ENCODE measurements around the gene PIP4K2B. TPM values are rescaled to one million over a fixed set of nuclear protein-coding genes. Genes with fewer than 3 reads are reported as not detected.

The PIP4K2B gene
- total RNA-seq, 1 donor from 2014 or later = 68.5 TPM

DNA sequence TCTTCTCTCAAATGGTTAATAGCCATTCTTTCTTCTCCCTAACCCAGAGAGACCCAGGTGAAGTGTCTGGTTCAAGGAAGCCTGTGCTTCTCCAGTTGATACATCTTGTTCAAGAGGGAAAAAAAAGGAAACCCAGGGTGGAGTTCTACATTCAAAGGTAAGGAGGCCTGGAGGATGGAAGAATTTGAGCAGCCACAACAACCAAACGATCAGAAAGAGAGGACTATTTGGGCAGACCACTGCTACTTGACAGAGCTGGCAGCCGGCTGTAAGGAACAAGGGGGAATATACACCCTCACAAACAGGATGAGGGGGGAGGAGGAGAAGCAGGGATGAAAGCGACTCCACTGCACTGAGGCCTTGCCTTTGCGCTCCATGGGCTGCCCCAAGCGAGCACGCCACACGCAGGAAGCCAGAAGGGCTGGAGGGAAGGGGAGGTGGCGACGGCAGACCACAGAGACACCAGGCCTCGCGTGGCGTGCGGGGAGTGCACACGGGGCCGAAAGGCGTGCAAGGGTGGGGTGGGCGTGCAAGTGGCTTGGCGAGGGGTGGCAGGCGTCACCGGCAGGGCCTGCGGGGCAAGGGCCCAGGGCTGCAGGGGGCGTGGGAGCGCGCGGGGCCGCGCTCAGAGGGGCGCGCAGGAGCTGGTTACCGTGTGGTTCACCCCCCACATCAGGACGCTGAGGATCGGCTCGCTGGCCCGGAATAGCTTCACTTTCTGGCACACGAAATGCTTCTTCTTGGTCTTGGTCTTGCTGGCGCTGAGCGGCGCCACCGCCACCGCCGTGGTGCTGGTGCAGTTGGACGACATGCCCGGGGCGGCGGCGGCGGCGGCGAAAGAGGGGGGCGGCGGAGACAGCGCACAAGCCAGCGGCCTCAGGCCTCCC, 499 bp downstream of the PIP4K2B start:
- TF ChIP-seq POLR2AphosphoS5 (IDR thresholded peaks at IDR 0.05; ENCODE audit: insufficient read depth in 1 of 2, low read depth in 1 of 2) (no peak), POLR2A (IDR thresholded peaks at IDR 0.05) (no peak)
- TF ChIP-seq, protein P1, sequence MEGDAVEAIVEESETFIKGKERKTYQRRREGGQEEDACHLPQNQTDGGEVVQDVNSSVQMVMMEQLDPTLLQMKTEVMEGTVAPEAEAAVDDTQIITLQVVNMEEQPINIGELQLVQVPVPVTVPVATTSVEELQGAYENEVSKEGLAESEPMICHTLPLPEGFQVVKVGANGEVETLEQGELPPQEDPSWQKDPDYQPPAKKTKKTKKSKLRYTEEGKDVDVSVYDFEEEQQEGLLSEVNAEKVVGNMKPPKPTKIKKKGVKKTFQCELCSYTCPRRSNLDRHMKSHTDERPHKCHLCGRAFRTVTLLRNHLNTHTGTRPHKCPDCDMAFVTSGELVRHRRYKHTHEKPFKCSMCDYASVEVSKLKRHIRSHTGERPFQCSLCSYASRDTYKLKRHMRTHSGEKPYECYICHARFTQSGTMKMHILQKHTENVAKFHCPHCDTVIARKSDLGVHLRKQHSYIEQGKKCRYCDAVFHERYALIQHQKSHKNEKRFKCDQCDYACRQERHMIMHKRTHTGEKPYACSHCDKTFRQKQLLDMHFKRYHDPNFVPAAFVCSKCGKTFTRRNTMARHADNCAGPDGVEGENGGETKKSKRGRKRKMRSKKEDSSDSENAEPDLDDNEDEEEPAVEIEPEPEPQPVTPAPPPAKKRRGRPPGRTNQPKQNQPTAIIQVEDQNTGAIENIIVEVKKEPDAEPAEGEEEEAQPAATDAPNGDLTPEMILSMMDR (IDR thresholded peaks at IDR 0.05) = no peak
- no peaks in the 10 kb centered on the region for H3K27me3 ChIP-seq
- peaks cover 29% of the 10 kb centered on the region for H3K4me1 ChIP-seq
- H3K9me3 ChIP-seq = no peaks in the 10 kb centered on the region
- intact Hi-C loops (cut with DNase I) = loop anchor here (1.0 to 5.0 kb wide), 2 partner anchors 26 to 47 kb away; partner anchors contain the start of genes CWC25 and PSMB3
- H3K4me3 ChIP-seq = peak overlapping the region; percentile 78 to 98
- peak overlapping the region; percentile 97 for H3K27ac ChIP-seq
- no peak for DNase-seq (ENCODE audit: extremely low spot score in 2 of 2)
- peaks cover 0 to 25% of the 10 kb centered on the region in 2 donors for H3K36me3 ChIP-seq

DNA sequence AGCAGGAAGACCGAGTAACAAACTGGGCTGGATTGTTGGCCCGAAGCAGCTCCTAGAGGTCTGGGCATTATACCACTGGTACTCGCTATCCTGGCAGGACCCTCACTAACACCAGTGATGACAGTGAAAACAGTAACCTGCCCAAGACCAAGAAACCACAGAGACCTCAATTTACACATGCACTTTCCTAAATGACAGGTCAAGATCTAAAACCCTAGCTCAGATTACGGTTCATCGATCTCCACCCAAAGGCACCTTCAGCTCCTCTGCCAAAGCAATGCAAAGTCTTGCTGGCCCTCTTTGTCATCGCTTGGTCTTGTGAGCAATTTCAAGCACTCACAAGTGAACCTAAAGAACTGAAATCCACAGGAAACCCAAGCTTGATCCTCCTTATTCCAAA, 1.5 kb downstream of the PIP4K2B start:
- intact Hi-C loops (cut with DNase I) = loop anchor here (5.0 kb wide), 1 partner anchor 46 kb away; the partner anchor contains the start of gene PSMB3
- Histone ChIP-seq H3K27ac (peak overlapping the region; percentile 33), H3K27me3 (no peaks in the 10 kb centered on the region), H3K4me1 (peaks cover 29% of the 10 kb centered on the region), H3K36me3 (peaks cover 0 to 14% of the 10 kb centered on the region in 2 donors), H3K9me3 (no peaks in the 10 kb centered on the region), H3K4me3 (peak overlapping the region; percentile 78 to 98)
- no peak for DNase-seq (ENCODE audit: extremely low spot score in 2 of 2)
- TF ChIP-seq POLR2AphosphoS5 (IDR thresholded peaks at IDR 0.05; ENCODE audit: insufficient read depth in 1 of 2, low read depth in 1 of 2) = no peak

DNA sequence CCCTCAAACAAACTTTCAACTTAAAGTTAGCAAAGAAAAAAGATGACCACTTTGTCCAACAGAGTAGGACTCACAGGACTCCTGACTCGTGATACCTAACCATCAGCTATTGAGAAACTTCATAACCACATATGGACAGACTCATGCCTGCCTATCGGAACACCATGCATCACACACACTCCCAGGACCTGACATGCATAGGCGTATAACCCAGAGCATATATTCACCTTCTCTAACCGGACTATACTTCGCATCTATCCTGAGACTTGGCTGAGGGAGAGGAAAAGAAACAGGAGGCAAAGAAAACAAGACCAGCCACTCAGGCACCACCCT, 2.2 kb downstream of the PIP4K2B start:
- no peak for DNase-seq (ENCODE audit: extremely low spot score in 2 of 2)
- Histone ChIP-seq H3K9me3 (no peaks in the 10 kb centered on the region), H3K27me3 (no peaks in the 10 kb centered on the region), H3K27ac (peak overlapping the region; percentile 33), H3K36me3 (peaks cover 0 to 7% of the 10 kb centered on the region in 2 donors), H3K4me1 (peaks cover 29% of the 10 kb centered on the region), H3K4me3 (peak overlapping the region; percentile 78 to 98)
- intact Hi-C loops (cut with DNase I) = loop anchor here (5.0 kb wide), 1 partner anchor 45 kb away; the partner anchor contains the start of gene PSMB3
- no peak for TF ChIP-seq POLR2A (IDR thresholded peaks at IDR 0.05)
- no peak for TF ChIP-seq POLR2AphosphoS5 (IDR thresholded peaks at IDR 0.05; ENCODE audit: insufficient read depth in 1 of 2, low read depth in 1 of 2)

DNA sequence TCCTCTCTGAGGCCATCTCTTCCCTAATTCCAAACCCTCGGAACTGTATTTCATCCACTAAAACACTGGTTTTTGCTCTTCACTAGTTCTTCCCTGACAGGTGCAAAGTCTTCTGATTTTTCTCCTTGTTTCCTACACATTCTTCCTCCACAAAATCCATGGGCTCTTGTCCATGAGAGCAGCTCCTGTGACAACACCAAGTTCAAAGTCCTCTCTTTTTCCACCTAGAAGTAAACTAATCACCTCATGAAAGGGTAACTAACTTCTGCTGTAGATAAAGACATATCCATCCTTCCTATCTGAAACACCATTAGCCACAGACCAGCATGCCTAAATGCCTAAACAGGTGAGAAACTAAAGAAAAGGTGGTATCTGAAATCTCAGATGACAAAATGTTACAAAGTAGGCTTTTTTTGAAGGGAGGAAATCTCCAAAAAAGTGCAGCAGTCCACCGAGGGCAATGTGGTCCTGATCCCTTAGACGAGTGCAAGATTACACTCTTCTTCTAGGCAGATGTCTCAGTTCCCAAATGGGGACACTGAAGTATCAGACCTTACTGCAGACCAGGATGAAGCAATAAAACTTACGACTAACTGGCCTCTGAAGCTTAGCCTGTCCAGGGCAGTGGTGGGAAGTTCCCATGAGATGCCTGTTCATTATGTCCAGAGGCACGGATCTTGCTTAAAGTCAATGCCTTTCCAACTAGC, 2.8 kb downstream of the PIP4K2B start:
- peaks cover 29% of the 10 kb centered on the region for H3K4me1 ChIP-seq
- no peaks in the 10 kb centered on the region for H3K9me3 ChIP-seq
- H3K36me3 ChIP-seq = peaks cover 0 to 2% of the 10 kb centered on the region in 2 donors
- no peak for DNase-seq (ENCODE audit: extremely low spot score in 2 of 2)
- H3K4me3 ChIP-seq = peak overlapping the region in 1 of 2 donors; percentile 78
- no peak overlapping the region for H3K27ac ChIP-seq
- TF ChIP-seq, protein P1 (IDR thresholded peaks at IDR 0.05) = no peak
- TF ChIP-seq POLR2AphosphoS5 (IDR thresholded peaks at IDR 0.05; ENCODE audit: insufficient read depth in 1 of 2, low read depth in 1 of 2) (no peak), POLR2A (IDR thresholded peaks at IDR 0.05) (no peak)
- no peaks in the 10 kb centered on the region for H3K27me3 ChIP-seq
- intact Hi-C loops (cut with DNase I) = loop anchor here (5.0 kb wide), 1 partner anchor 44 kb away; the partner anchor contains the start of gene PSMB3

DNA sequence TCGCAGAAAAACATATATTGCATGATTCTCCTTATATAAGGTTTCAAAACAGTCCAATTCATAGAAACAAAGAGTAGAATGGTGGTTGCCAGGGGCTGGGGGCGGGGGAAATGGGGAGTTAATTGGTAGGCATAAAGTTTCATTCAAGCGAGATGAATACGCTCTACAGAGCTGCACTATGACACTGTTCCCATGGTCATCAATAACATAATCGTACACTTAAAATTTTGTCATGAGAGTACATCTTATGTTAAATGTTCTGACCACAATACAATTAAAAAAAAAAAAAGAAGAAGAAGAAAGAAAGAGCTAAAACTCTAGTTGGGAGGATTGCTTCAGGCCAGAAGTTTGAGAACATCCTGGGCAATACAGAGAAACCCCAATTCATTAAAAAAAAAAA, 5.1 kb downstream of the PIP4K2B start:
- peaks cover 37% of the 10 kb centered on the region for H3K4me1 ChIP-seq
- no peaks in the 10 kb centered on the region for H3K36me3 ChIP-seq
- no peaks in the 10 kb centered on the region for H3K9me3 ChIP-seq
- no peak overlapping the region for H3K27ac ChIP-seq
- TF ChIP-seq, protein P1 (IDR thresholded peaks at IDR 0.05) = no peak
- TF ChIP-seq POLR2AphosphoS5 (IDR thresholded peaks at IDR 0.05; ENCODE audit: insufficient read depth in 1 of 2, low read depth in 1 of 2) (no peak), POLR2A (IDR thresholded peaks at IDR 0.05) (no peak)
- no peak for DNase-seq (ENCODE audit: extremely low spot score in 2 of 2)
- no peaks in the 10 kb centered on the region for H3K27me3 ChIP-seq
- intact Hi-C loops (cut with DNase I) = no loop called here
- no peak overlapping the region for H3K4me3 ChIP-seq

Data from vagina (tissue), 2 donors.